ENCODE results near the gene DRD2. TPM values are rescaled to one million over a fixed set of nuclear protein-coding genes. Genes with fewer than 3 reads are reported as not detected.

DRD2 gene
- total RNA-seq, 1 donor from 2014 or later: not detected

DNA sequence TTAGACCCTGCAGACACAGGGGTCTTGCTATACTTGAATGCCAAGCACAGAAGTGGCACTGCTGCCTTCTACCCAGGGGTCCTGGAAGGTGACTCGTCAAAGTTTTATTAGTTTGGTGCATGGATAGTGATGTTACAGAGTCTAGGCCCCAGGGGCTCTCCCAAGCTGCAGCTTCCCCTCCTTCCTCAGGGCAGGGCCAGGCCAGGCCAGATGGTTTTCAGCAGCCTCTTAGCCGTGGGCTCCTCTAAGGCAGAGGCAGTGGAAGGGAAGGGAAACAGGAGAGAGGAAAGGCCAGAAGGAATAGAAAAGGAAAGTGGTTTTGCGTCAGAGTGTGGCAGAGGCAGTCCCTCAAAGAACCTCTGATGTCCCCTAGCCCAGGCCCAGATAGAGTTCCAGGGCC, 65.7 kb downstream of the DRD2 start:
- Histone ChIP-seq H3K9me3 (ENCODE audit: control insufficient read depth in 3 of 3, low read length in 3 of 3) (no peaks in the 10 kb centered on the region), H3K4me1 (ENCODE audit: control insufficient read depth in 3 of 3, insufficient read depth in 3 of 3, low read length in 3 of 3) (no peaks in the 10 kb centered on the region), H3K4me3 (ENCODE audit: low read length in 3 of 3) (no peak overlapping the region), H3K27me3 (ENCODE audit: control insufficient read depth in 3 of 3, insufficient read depth in 3 of 3, low read length in 3 of 3) (peaks cover 0 to 18% (median 0%) of the 10 kb centered on the region in 3 donors), H3K36me3 (ENCODE audit: control insufficient read depth in 3 of 3, insufficient read depth in 3 of 3, low read length in 3 of 3) (no peaks in the 10 kb centered on the region), H3K27ac (ENCODE audit: low read depth, low read length) (no peak overlapping the region), H3K9ac (ENCODE audit: low read depth in 1 of 3, low read length in 3 of 3) (no peak overlapping the region)

DNA sequence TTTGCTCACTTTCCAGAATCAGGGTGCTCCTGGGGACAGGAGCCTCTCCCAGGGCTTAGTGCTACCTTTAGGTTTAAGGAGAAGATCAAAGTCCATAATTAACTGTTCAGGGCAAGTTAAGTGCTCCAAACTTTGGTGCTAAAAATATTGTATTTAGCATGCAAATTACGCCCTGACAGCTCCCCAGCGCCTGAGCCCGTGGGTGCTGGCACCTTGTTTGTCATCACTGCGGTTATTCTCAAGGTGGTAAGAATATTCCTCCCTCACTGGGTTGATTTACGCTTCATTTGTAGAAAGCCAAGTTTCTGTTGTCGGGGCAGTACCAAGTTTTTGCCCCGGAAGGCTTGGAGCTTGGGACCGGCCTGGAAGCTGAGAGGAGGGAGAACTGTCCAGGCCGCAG, 66.3 kb downstream of the DRD2 start:
- no peak overlapping the region for H3K27ac ChIP-seq (ENCODE audit: low read depth, low read length)
- H3K9ac ChIP-seq (ENCODE audit: low read depth in 1 of 3, low read length in 3 of 3): no peak overlapping the region
- H3K36me3 ChIP-seq (ENCODE audit: control insufficient read depth in 3 of 3, insufficient read depth in 3 of 3, low read length in 3 of 3): no peaks in the 10 kb centered on the region
- no peaks in the 10 kb centered on the region for H3K4me1 ChIP-seq (ENCODE audit: control insufficient read depth in 3 of 3, insufficient read depth in 3 of 3, low read length in 3 of 3)
- H3K4me3 ChIP-seq (ENCODE audit: low read length in 3 of 3): no peak overlapping the region
- H3K27me3 ChIP-seq (ENCODE audit: control insufficient read depth in 3 of 3, insufficient read depth in 3 of 3, low read length in 3 of 3): peaks cover 0 to 18% (median 0%) of the 10 kb centered on the region in 3 donors
- H3K9me3 ChIP-seq (ENCODE audit: control insufficient read depth in 3 of 3, low read length in 3 of 3): no peaks in the 10 kb centered on the region

DNA sequence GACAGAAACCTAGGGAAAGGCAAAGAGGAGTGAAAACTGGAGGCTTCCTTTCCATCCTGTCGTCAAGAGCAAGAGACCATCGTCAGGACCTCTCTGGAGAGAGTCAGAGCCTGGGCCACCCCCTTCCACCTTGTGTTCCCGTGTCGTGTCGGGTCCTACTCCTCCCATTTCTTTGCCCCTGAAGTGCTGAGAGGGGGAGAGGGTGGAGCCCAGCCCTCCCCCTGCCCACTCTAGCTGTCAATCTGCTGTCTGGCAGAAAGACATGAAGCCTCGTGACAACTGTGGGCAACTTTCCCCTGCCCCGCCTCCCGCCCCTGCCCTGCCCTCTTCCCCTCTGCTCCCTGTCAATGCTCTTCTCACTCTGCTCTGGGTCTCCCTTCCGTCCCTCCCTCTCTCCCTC, 67.0 kb downstream of the DRD2 start:
- H3K36me3 ChIP-seq (ENCODE audit: control insufficient read depth in 3 of 3, insufficient read depth in 3 of 3, low read length in 3 of 3): no peaks in the 10 kb centered on the region
- no peak overlapping the region for H3K27ac ChIP-seq (ENCODE audit: low read depth, low read length)
- H3K27me3 ChIP-seq (ENCODE audit: control insufficient read depth in 3 of 3, insufficient read depth in 3 of 3, low read length in 3 of 3): peaks cover 0 to 18% (median 0%) of the 10 kb centered on the region in 3 donors
- H3K4me1 ChIP-seq (ENCODE audit: control insufficient read depth in 3 of 3, insufficient read depth in 3 of 3, low read length in 3 of 3): no peaks in the 10 kb centered on the region
- H3K4me3 ChIP-seq (ENCODE audit: low read length in 3 of 3): no peak overlapping the region
- H3K9ac ChIP-seq (ENCODE audit: low read depth in 1 of 3, low read length in 3 of 3): no peak overlapping the region
- H3K9me3 ChIP-seq (ENCODE audit: control insufficient read depth in 3 of 3, low read length in 3 of 3): no peaks in the 10 kb centered on the region

DNA sequence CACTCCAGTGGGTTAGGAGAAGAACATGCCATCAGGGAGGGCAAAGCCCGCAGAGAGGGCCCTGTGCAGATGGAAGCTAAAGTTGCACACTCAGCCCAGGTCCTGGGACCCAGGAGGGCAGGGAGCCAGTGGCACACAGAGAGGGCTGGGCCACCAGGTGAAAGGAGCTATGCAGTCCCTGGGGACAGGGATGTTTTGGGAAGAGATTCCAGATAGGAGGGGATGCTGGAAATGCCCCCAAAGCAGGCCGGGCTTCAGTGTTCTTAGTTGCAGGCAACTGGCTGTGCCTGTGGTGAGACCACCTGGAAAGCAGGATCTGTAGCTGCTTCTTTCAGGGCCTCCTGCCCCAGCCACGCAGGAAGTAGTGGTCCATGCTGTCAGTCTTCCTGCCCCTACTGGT, 68.0 kb downstream of the DRD2 start:
- Histone ChIP-seq H3K9ac (ENCODE audit: low read depth in 1 of 3, low read length in 3 of 3) (no peak overlapping the region), H3K27ac (ENCODE audit: low read depth, low read length) (no peak overlapping the region), H3K27me3 (ENCODE audit: control insufficient read depth in 3 of 3, insufficient read depth in 3 of 3, low read length in 3 of 3) (peaks cover 0 to 17% (median 0%) of the 10 kb centered on the region in 3 donors), H3K36me3 (ENCODE audit: control insufficient read depth in 3 of 3, insufficient read depth in 3 of 3, low read length in 3 of 3) (no peaks in the 10 kb centered on the region), H3K9me3 (ENCODE audit: control insufficient read depth in 3 of 3, low read length in 3 of 3) (no peaks in the 10 kb centered on the region), H3K4me1 (ENCODE audit: control insufficient read depth in 3 of 3, insufficient read depth in 3 of 3, low read length in 3 of 3) (peaks cover 0 to 1% (median 0%) of the 10 kb centered on the region in 3 donors), H3K4me3 (ENCODE audit: low read length in 3 of 3) (no peak overlapping the region)

DNA sequence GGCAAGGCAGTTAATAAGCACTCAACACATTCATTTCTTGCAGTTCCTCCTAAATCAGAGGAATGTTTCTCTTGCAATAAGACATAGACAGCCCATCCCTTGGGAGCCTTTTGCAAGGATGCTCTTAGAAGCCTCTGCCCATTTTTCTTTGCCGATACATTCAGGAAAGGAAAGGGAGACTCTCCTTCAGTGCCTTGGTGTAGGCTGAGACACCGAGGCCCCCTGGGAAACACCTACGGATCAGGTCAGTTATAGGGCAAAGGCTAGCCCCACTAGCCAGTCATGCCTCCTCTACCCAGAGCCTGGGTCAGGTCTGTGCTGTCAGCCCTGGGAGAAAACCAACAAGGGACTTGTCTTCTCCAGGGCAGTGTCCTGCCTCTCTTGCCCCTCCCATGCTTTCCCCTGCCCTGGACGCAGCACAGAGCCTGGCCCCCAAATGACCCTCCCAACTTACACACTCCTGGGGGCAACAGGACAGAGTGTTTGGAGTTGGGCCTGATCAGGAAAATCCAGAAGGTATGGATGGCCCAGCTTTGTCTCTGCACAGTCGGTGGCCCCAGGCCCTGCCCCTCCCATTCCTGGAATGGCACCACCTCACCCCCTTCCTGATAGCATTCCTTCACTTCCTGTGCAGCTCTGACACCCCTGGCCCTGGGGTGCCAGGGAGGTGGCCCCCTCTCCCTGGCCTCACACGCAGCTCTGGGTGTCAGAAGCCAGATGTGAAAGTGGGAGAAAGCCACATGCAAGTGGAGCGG, 69.3 kb downstream of the DRD2 start:
- no peak overlapping the region for H3K4me3 ChIP-seq (ENCODE audit: low read length in 3 of 3)
- no peaks in the 10 kb centered on the region for H3K9me3 ChIP-seq (ENCODE audit: control insufficient read depth in 3 of 3, low read length in 3 of 3)
- no peak overlapping the region for H3K9ac ChIP-seq (ENCODE audit: low read depth in 1 of 3, low read length in 3 of 3)
- no peaks in the 10 kb centered on the region for H3K36me3 ChIP-seq (ENCODE audit: control insufficient read depth in 3 of 3, insufficient read depth in 3 of 3, low read length in 3 of 3)
- peaks cover 0 to 17% (median 0%) of the 10 kb centered on the region in 3 donors for H3K27me3 ChIP-seq (ENCODE audit: control insufficient read depth in 3 of 3, insufficient read depth in 3 of 3, low read length in 3 of 3)
- H3K4me1 ChIP-seq (ENCODE audit: control insufficient read depth in 3 of 3, insufficient read depth in 3 of 3, low read length in 3 of 3): peaks cover 0 to 9% (median 6%) of the 10 kb centered on the region in 3 donors
- no peak overlapping the region for H3K27ac ChIP-seq (ENCODE audit: low read depth, low read length)

DNA sequence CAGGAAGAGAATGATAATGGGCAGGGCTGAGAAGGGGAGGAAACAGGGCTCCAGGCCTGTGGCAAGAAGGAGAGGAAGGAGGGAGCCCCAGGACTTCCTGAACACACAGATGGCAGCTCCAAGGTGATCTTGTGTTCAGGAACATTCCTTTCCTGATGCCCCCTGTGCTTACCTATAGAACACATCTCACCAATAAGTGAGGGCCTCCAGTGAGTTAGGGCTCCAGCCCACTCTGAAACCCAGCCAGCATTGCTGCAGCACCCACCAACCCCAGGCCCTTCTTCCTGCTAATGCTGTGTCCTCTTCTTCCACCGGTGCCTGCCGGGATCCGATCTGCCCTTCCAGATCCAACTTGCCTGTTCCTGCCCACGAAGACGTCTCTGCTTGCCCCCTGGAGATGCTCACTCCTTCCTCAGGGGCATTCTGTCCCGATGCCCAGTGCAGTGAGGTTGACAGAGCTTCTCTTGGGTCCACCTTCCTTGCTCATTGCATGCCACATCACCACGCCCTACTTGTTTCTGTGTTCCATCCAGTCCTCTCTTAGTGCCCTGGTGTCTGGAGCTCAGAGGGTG, 70.3 kb downstream of the DRD2 start:
- H3K27ac ChIP-seq (ENCODE audit: low read depth, low read length): no peak overlapping the region
- no peaks in the 10 kb centered on the region for H3K9me3 ChIP-seq (ENCODE audit: control insufficient read depth in 3 of 3, low read length in 3 of 3)
- H3K36me3 ChIP-seq (ENCODE audit: control insufficient read depth in 3 of 3, insufficient read depth in 3 of 3, low read length in 3 of 3): no peaks in the 10 kb centered on the region
- H3K9ac ChIP-seq (ENCODE audit: low read depth in 1 of 3, low read length in 3 of 3): no peak overlapping the region
- no peak overlapping the region for H3K4me3 ChIP-seq (ENCODE audit: low read length in 3 of 3)
- H3K27me3 ChIP-seq (ENCODE audit: control insufficient read depth in 3 of 3, insufficient read depth in 3 of 3, low read length in 3 of 3): peaks cover 0 to 13% (median 0%) of the 10 kb centered on the region in 3 donors
- H3K4me1 ChIP-seq (ENCODE audit: control insufficient read depth in 3 of 3, insufficient read depth in 3 of 3, low read length in 3 of 3): peaks cover 0 to 9% (median 6%) of the 10 kb centered on the region in 3 donors

DNA sequence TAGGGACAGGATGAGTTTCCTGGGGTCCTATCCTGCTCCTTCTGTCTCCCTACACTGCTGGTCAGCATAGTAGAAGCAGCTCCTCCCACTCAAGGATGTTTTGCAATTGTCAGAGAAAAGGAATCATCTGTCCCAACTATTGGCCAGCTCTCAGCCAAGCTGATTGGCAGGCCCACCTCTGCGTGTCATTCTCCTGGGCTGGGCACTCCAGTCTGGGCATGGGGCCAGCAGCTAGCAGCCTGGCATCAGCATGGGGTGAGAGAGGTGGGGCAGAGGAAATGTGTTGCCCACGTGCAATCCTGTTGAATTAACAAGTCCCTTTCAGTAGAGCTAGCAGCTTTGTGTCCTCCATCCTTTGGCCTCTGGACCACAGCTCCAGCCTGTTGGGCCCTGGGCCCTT, 73.5 kb downstream of the DRD2 start:
- peaks cover 0 to 2% (median 0%) of the 10 kb centered on the region in 3 donors for H3K36me3 ChIP-seq (ENCODE audit: control insufficient read depth in 3 of 3, insufficient read depth in 3 of 3, low read length in 3 of 3)

DNA sequence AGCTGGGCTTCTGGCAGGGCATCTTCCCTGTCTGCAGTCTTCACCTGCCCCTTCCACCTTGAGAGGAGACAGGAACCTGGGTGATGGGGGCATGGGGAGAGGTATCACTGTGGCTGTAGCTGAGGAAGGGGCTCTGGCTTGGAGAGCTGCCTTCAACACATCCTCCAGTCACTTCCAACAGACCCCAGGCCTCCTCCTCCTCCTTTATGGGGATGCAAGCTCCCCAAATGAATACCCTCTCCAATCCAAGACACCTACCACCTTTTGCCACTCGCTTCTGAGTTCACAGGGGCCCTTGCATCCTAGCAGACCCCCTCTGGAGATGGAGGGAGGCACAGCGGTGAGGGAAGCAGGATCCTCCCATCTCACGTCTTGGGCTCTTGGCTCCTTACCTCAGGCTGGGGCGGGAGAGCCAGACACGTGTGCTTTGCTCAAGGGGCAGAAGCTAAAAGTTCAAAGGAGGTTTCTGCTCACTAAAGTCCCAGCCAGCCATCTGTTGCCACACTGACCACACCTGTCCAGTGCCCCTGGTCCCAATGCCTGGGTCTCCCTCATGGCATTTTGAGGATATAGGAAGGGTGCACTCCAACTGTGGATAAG, 74.5 kb downstream of the DRD2 start:
- no peaks in the 10 kb centered on the region for H3K27me3 ChIP-seq (ENCODE audit: control insufficient read depth in 3 of 3, insufficient read depth in 3 of 3, low read length in 3 of 3)
- no peak overlapping the region for H3K4me3 ChIP-seq (ENCODE audit: low read length in 3 of 3)
- no peak overlapping the region for H3K27ac ChIP-seq (ENCODE audit: low read depth, low read length)
- H3K4me1 ChIP-seq (ENCODE audit: control insufficient read depth in 3 of 3, insufficient read depth in 3 of 3, low read length in 3 of 3): peaks cover 0 to 21% (median 14%) of the 10 kb centered on the region in 3 donors
- peaks cover 0 to 2% (median 0%) of the 10 kb centered on the region in 3 donors for H3K36me3 ChIP-seq (ENCODE audit: control insufficient read depth in 3 of 3, insufficient read depth in 3 of 3, low read length in 3 of 3)
- no peak overlapping the region for H3K9ac ChIP-seq (ENCODE audit: low read depth in 1 of 3, low read length in 3 of 3)
- H3K9me3 ChIP-seq (ENCODE audit: control insufficient read depth in 3 of 3, low read length in 3 of 3): no peaks in the 10 kb centered on the region

More for the DNA sequence above, 73.5 kb downstream of the DRD2 start:
- Histone ChIP-seq H3K27ac (ENCODE audit: low read depth, low read length) (no peak overlapping the region), H3K27me3 (ENCODE audit: control insufficient read depth in 3 of 3, insufficient read depth in 3 of 3, low read length in 3 of 3) (peaks cover 0 to 2% (median 0%) of the 10 kb centered on the region in 3 donors), H3K4me3 (ENCODE audit: low read length in 3 of 3) (no peak overlapping the region), H3K9ac (ENCODE audit: low read depth in 1 of 3, low read length in 3 of 3) (no peak overlapping the region), H3K9me3 (ENCODE audit: control insufficient read depth in 3 of 3, low read length in 3 of 3) (no peaks in the 10 kb centered on the region), H3K4me1 (ENCODE audit: control insufficient read depth in 3 of 3, insufficient read depth in 3 of 3, low read length in 3 of 3) (peaks cover 0 to 17% (median 11%) of the 10 kb centered on the region in 3 donors)

DNA sequence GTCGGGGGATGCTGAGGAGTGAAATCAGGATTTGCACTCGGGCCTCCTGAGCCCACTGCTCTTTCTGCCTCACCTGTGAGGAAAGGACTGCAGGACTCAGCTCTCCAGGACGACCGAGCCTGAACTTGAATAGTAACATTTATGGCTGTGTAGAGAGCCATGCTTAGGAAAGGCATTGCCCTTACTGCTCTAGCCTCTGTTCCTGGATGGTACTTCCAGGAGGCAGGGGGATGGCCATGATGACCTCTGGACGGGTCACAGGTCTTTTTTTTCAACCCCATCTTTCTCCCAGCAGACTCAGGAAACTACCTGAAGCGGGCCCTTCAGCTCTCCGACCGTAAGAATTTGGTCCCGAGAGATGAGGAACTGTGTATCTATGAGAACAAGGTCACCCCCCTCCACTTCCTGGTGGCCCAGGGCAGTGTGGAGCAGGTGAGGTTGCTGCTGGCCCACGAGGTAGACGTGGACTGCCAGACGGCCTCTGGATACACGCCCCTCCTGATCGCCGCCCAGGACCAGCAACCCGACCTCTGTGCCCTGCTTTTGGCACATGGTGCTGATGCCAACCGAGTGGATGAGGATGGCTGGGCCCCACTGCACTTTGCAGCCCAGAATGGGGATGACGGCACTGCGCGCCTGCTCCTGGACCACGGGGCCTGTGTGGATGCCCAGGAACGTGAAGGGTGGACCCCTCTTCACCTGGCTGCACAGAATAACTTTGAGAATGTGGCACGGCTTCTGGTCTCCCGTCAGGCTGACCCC, 76.3 kb downstream of the DRD2 start:
- Histone ChIP-seq H3K27me3 (ENCODE audit: control insufficient read depth in 3 of 3, insufficient read depth in 3 of 3, low read length in 3 of 3) (no peaks in the 10 kb centered on the region), H3K27ac (ENCODE audit: low read depth, low read length) (no peak overlapping the region), H3K4me3 (ENCODE audit: low read length in 3 of 3) (no peak overlapping the region)

More for the DNA sequence above, 76.3 kb downstream of the DRD2 start:
- H3K9ac ChIP-seq (ENCODE audit: low read depth in 1 of 3, low read length in 3 of 3): no peak overlapping the region
- H3K4me1 ChIP-seq (ENCODE audit: control insufficient read depth in 3 of 3, insufficient read depth in 3 of 3, low read length in 3 of 3): peaks cover 0 to 21% (median 14%) of the 10 kb centered on the region in 3 donors
- H3K36me3 ChIP-seq (ENCODE audit: control insufficient read depth in 3 of 3, insufficient read depth in 3 of 3, low read length in 3 of 3): peaks cover 0 to 2% (median 0%) of the 10 kb centered on the region in 3 donors
- no peaks in the 10 kb centered on the region for H3K9me3 ChIP-seq (ENCODE audit: control insufficient read depth in 3 of 3, low read length in 3 of 3)

Data from skeletal muscle tissue (tissue), 4 donors.